Right lobe of liver (tissue), 4 donors: Measurements from ENCODE around the gene CDH4.

ENCODE experiments used
- POLR2A ChIP-seq: fragments of 450-650 bp; IDR thresholded peaks from one replicate; pipeline ENCODE4 v1.6.1; 2017; ENCODE audit warnings: antibody characterized with exemption, mild to moderate bottlenecking
- TF ChIP-seq, protein P1 (sequence below), 4 donors: fragments of 200-600 bp in 3 of 4; fragments of 450-650 bp in 1 of 4; IDR thresholded peaks; one replicate each; pipeline versions ENCODE4 v1.5.1 to v1.8.0; 2016 to 2022; ENCODE audit warnings: antibody characterized with exemption in 4 of 4, mild to moderate bottlenecking in 2 of 4
- donor health status: DM: no; HTN: no; CAD: no.
- donor health status: DM: no; HTN: no; CAD: no.
- donor health status: DM: no; HTN: yes; CAD: no.

DNA sequence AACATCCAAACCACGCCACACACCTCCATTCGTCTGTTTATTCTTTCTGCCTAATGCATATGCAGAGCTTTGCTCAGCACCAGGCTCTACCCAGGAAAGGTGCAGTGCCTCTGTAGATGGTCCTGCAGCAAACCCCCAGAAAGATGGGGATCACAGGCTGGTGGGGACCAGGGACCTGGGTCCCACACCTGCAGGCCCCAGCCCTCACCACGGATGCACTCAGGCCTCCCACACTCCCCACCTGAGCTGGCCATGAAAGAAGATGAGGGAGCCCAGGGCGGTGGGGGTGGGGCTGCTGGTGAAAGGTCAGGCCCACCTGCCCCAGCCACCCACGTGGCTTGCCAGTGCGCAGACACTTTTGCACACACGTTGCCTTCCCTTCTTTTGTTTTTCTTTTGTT, 595.9 kb downstream of the CDH4 start:
- TF ChIP-seq, protein P1, sequence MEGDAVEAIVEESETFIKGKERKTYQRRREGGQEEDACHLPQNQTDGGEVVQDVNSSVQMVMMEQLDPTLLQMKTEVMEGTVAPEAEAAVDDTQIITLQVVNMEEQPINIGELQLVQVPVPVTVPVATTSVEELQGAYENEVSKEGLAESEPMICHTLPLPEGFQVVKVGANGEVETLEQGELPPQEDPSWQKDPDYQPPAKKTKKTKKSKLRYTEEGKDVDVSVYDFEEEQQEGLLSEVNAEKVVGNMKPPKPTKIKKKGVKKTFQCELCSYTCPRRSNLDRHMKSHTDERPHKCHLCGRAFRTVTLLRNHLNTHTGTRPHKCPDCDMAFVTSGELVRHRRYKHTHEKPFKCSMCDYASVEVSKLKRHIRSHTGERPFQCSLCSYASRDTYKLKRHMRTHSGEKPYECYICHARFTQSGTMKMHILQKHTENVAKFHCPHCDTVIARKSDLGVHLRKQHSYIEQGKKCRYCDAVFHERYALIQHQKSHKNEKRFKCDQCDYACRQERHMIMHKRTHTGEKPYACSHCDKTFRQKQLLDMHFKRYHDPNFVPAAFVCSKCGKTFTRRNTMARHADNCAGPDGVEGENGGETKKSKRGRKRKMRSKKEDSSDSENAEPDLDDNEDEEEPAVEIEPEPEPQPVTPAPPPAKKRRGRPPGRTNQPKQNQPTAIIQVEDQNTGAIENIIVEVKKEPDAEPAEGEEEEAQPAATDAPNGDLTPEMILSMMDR (IDR thresholded peaks at IDR 0.05) = no peak
- TF ChIP-seq POLR2A = no peak
